Measurements from ENCODE around the gene RNASEL. TPM values are rescaled to one million over a fixed set of nuclear protein-coding genes. Genes with fewer than 3 reads are reported as not detected.

Gene RNASEL
- total and polyA plus RNA-seq, 12 donors: 1.4 to 4.7 (median 3.3) TPM

DNA sequence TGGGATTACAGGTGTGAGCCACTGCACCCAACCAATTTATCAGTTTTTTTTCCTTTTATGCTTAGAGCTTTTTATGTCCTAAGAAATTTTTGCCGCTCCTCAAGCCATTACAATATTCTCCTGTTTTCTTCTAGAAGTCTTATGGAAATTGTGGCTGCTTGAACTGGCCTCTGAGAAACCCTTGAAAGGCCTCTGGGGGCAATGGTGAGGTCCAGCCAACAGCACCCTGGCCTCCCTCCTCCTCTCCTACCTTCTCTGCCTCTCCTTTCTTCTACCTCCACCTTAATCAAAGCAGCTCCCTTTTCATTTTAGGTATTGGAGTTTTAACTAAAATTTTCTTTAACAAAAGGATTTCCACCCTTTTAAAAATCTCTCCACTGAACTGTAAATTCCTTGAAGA, 39.6 kb upstream of the RNASEL start:
- intact Hi-C loops (cut with DNase I): no loop called here
- Histone ChIP-seq H3K27me3 (no peaks in the 10 kb centered on the region), H3K9me3 (no peaks in the 10 kb centered on the region), H3K4me3 (no peak overlapping the region), H3K36me3 (no peaks in the 10 kb centered on the region), H3K4me1 (peaks cover 0 to 57% (median 27%) of the 10 kb centered on the region in 9 donors), H3K27ac (no peak overlapping the region)
- TF ChIP-seq, protein P1, sequence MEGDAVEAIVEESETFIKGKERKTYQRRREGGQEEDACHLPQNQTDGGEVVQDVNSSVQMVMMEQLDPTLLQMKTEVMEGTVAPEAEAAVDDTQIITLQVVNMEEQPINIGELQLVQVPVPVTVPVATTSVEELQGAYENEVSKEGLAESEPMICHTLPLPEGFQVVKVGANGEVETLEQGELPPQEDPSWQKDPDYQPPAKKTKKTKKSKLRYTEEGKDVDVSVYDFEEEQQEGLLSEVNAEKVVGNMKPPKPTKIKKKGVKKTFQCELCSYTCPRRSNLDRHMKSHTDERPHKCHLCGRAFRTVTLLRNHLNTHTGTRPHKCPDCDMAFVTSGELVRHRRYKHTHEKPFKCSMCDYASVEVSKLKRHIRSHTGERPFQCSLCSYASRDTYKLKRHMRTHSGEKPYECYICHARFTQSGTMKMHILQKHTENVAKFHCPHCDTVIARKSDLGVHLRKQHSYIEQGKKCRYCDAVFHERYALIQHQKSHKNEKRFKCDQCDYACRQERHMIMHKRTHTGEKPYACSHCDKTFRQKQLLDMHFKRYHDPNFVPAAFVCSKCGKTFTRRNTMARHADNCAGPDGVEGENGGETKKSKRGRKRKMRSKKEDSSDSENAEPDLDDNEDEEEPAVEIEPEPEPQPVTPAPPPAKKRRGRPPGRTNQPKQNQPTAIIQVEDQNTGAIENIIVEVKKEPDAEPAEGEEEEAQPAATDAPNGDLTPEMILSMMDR (IDR thresholded peaks at IDR 0.05): no peak
- DNase-seq (no peak), ATAC-seq (no peak)
- WGBS, 2 donors: 95 to 100% methylated on average over 1 of the region's 1 CpG

DNA sequence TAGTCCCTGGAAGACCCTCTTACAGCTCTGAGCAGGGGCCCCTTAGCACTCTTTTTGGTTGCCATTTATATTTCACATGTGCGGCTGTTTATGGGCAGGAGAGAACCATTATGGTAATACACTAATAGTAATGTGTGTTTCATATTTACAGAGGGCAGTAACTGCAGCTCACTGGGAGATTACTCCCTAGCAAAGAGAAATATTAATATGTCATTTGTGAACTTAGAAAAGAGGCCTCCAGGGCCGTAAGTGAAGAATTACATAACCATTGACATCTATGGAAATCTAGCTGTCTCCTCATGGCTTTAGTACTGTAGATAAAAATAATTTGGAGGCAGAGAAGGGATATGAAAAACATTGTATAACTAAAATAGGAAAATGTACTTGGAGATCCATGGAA, 38.6 kb upstream of the RNASEL start:
- H3K27ac ChIP-seq: no peak overlapping the region
- no peaks in the 10 kb centered on the region for H3K36me3 ChIP-seq
- DNase-seq: no peak
- no peaks in the 10 kb centered on the region for H3K9me3 ChIP-seq
- intact Hi-C loops (cut with DNase I): no loop called here
- peak in 1 of 8 donors; percentile 32 for ATAC-seq
- H3K27me3 ChIP-seq: no peaks in the 10 kb centered on the region
- peaks cover 0 to 62% (median 37%) of the 10 kb centered on the region in 9 donors for H3K4me1 ChIP-seq
- H3K4me3 ChIP-seq: no peak overlapping the region
- TF ChIP-seq, protein P1 (IDR thresholded peaks at IDR 0.05): no peak
- 83 to 86% methylated on average over 2 of the region's 2 CpGs for WGBS, 2 donors

DNA sequence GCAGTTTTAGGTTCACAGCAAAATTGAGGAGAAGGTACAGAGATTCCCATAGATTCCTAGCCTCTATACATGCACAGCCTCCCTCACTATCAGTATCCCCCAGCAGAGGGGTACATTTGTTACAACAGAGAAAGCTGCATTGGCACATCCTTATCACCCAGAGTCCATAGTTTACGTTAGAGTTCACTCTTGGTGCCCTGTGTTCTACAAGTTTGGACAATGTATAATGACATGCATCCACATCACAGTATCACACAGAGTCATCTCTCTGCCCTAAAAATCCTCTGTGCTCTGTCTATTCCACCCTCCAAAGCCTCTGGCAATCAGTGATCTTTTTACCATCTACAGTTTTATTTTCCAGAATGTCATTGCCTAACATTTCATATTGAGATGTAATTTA, 37.5 kb upstream of the RNASEL start:
- TF ChIP-seq, protein P1 (IDR thresholded peaks at IDR 0.05): no peak
- ATAC-seq (no peak), DNase-seq (no peak)
- no peaks in the 10 kb centered on the region for H3K36me3 ChIP-seq
- H3K27me3 ChIP-seq: no peaks in the 10 kb centered on the region
- H3K4me1 ChIP-seq: peaks cover 0 to 64% (median 38%) of the 10 kb centered on the region in 9 donors
- H3K9me3 ChIP-seq: no peaks in the 10 kb centered on the region
- 71 to 77% methylated on average over 1 of the region's 1 CpG for WGBS, 2 donors
- H3K4me3 ChIP-seq: no peak overlapping the region
- intact Hi-C loops (cut with DNase I): no loop called here
- peak overlapping the region in 1 of 10 donors; percentile 16 for H3K27ac ChIP-seq

DNA sequence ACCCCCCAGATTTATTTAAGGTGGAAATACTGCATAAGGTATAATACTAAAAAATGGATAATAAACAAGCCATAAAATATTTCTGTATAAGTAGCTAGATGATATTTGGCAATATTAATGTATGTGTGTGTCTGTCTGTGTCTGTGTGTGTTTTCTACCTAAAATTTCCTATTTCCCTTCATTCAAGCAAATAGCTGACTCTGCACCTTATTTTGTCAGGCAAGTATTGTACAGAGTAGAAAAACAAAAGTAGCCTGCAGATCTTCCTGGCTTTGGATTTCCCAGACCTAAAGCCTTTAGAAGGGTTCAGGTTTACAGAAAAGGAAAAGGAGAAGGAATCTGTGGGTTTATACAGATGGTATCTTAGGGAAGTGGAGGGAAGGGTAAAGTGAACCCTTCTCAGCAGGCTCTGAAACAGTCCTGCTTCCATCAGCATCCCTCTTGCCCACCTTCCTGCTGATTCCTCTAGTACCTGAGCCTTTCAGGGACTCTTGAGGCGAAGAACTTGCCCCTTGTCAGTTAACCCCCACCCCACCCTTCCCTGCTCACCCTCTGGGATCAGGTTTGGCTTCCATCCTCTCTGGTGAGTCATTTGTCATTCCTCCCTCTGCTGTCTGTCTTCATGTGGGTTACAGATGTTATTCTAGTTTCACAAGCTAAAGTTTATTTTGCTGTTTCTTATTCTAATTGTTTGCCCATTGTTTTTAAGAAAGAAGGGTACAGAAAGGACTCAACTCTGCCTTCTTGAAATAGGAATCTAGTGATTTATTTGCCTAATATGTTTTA, 36.9 kb upstream of the RNASEL start:
- H3K4me1 ChIP-seq: peaks cover 0 to 61% (median 38%) of the 10 kb centered on the region in 9 donors
- peaks cover 0 to 5% (median 0%) of the 10 kb centered on the region in 11 donors for H3K9me3 ChIP-seq
- H3K27me3 ChIP-seq: no peaks in the 10 kb centered on the region
- ATAC-seq (peak in 2 of 8 donors; percentile 23 to 29), DNase-seq (no peak)
- H3K27ac ChIP-seq: peak overlapping the region in 3 of 10 donors; percentile 18 to 65 (median 48)
- TF ChIP-seq, protein P1 (IDR thresholded peaks at IDR 0.05): no peak
- intact Hi-C loops (cut with DNase I): no loop called here
- no peak overlapping the region for H3K4me3 ChIP-seq
- 54 to 67% methylated on average over 1 of the region's 1 CpG for WGBS, 2 donors
- no peaks in the 10 kb centered on the region for H3K36me3 ChIP-seq

Measured in heart right ventricle (tissue), 16 donors.